NCI-H2081 treated with DMSO at 0.1 percent for 48 hours (cell line): ENCODE results near the gene ABCA8.
"Not testable (repeated sequence)": the region's sequence is repeated elsewhere in the genome, so short reads cannot be mapped to it uniquely, and the experiment has no call there.

Experiments
- DNase-seq: peaks from one replicate; lab custom pipeline; 2025; lab: John Stamatoyannopoulos, UW

The ABCA8 gene, protein sequence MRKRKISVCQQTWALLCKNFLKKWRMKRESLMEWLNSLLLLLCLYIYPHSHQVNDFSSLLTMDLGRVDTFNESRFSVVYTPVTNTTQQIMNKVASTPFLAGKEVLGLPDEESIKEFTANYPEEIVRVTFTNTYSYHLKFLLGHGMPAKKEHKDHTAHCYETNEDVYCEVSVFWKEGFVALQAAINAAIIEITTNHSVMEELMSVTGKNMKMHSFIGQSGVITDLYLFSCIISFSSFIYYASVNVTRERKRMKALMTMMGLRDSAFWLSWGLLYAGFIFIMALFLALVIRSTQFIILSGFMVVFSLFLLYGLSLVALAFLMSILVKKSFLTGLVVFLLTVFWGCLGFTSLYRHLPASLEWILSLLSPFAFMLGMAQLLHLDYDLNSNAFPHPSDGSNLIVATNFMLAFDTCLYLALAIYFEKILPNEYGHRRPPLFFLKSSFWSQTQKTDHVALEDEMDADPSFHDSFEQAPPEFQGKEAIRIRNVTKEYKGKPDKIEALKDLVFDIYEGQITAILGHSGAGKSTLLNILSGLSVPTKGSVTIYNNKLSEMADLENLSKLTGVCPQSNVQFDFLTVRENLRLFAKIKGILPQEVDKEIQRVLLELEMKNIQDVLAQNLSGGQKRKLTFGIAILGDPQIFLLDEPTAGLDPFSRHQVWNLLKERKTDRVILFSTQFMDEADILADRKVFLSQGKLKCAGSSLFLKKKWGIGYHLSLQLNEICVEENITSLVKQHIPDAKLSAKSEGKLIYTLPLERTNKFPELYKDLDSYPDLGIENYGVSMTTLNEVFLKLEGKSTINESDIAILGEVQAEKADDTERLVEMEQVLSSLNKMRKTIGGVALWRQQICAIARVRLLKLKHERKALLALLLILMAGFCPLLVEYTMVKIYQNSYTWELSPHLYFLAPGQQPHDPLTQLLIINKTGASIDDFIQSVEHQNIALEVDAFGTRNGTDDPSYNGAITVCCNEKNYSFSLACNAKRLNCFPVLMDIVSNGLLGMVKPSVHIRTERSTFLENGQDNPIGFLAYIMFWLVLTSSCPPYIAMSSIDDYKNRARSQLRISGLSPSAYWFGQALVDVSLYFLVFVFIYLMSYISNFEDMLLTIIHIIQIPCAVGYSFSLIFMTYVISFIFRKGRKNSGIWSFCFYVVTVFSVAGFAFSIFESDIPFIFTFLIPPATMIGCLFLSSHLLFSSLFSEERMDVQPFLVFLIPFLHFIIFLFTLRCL (N-terminal part only)

DNA sequence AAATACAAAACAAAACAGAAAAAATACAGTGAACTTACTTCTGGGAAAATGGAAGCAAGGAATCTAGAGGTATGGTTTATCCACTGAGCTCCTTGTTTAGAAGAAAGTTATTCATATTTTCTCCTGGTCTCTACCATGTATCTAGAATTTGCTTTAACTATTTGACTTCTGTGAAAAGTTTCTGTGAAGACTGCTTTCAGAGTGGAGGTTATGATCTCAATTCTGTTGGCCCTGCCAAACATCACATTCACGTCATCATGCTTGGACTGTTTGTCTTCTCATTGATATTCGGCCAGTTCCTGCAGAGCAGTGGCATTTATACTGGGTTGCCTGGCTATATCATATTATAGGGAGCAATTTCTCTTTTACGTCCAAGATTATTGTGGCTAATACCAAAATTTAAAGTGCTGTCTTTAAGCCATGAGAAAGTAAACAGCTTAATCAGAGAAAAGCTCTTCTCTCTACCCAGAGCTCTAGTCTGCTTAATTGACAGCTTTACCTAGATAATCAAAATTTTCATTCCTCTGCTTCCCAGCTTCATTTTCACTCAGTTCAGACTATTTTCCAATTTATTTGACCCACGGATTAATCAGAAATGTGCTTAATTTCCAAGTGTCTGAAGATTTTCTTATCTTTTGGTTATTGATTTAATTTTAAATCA is at the start of gene ABCA8:
Gene ABCA8, minus strand, starts transcription at position 212 of the 661 bp plus-strand sequence. CDS start 13,358 bp downstream, outside the sequence.
- no peak for DNase-seq

DNA sequence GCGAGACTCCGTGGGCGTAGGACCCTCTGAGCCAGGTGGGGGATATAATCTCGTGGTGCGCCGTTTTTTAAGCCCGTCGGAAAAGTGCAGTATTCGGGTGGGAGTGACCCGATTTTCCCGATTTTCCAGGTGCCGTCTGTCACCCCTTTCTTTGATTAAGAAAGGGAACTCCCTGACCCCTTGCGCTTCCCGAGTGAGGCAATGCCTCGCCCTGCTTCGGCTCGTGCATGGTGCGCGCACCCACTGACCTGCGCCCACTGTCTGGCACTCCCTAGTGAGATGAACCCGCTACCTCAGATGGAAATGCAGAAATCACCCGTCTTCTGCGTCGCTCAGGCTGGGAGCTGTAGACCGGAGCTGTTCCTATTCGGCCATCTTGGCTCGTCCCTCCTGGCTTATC is 49.6 kb upstream of the ABCA8 start:
- not testable (repeated sequence) for DNase-seq

DNA sequence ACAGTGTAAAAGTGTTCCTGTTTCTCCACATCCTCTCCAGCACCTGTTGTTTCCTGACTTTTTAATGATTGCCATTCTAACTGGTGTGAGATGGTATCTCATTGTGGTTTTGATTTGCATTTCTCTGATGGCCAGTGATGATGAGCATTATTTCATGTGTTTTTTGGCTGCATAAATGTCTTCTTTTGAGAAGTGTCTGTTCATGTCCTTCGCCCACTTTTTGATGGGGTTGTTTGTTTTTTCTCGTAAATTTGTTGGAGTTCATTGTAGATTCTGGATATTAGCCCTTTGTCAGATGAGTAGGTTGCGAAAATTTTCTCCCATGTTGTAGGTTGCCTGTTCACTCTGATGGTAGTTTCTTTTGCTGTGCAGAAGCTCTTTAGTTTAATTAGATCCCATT is 44.6 kb upstream of the ABCA8 start:
- DNase-seq: not testable (repeated sequence)

DNA sequence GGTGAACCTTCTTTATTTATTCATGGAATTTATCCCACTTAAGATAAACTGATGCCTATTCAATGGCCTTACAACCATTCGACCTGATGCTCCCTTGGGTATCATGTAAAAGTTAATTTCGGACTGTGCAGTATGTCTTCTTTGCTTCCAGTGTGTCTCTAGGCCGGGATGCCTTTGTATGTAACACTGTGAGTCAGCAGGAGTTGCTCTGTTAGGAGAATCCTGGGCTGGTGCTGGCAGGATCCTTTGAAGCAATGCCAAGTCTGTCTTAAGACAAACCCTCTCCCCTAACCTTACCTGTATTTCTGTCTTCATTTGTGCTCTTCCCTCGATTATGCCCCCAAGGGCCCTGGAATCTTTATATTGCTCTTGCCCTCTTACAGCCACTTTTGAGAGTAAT is 37.9 kb upstream of the ABCA8 start:
- no peak for DNase-seq

DNA sequence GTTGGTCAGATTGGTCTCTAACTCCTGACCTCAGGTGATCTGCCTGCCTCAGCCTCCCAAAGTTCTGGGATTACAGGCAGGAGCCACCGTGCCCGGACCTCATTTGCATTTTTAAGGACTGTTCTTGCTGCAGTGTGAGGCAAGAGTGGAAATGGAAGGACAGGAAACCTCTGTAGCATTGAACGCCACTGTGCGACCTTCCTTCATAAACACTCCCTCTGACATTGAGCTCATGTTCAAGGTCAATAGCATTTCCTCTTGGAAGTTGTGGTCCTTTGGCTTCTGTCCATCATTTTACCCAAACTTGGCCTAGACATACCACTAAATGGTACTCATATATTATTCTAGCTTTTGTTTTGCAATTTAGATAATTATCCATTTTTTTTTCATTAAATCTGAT is 32.8 kb upstream of the ABCA8 start:
- DNase-seq: no peak

DNA sequence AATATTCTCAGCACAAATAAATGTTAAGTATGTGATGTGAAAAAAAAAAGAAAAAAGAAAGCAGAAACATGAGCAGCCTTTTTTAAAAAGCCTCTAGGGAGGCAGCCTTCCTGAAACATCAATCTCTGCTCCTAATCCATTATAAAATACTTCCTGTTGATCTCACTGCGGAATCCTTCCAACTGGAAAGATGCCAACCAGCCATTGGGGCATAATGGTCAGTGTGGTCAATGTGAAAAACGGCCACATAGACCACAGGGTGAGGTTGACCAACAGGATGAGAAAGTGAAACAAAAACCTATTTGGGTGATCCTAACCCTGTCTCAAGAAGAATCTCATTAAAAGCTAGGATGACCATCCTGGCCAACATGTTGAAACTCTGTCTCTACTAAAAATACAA is 26.1 kb upstream of the ABCA8 start:
- no peak for DNase-seq

DNA sequence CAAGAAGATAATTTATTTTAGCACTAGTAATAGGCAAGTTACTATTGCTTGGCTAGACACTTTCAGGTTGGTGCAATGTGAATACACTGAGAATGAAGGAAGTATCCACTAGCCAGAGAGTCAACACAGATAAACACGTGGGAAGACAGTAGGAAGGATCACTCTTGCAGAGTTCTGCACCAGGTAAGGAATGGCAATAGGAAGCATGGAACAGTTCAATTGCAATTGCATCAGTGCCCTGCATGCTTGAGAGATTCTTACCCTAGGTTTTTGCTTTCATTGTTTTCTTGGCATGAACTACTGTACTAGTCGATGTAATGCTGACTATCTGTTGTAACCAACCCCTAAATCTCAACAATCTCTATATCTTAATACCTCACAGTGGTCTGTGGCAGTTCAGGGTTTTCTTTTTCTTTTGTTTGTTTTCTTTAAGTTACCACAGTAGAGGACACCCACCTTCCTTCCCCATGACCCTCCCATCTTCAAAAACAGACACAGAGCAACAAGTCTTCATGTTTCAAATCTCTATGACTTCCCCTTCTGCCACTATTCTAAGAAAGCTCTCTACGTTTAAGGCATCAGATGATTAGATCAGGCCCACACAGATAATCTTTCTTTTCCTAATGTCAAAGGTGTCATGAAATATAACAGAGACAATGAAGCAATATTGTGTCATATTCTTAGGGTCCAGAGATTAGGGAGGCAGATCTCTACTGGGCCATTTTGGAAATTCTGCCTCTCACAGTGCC is 18.1 kb upstream of the ABCA8 start:
- DNase-seq: no peak

DNA sequence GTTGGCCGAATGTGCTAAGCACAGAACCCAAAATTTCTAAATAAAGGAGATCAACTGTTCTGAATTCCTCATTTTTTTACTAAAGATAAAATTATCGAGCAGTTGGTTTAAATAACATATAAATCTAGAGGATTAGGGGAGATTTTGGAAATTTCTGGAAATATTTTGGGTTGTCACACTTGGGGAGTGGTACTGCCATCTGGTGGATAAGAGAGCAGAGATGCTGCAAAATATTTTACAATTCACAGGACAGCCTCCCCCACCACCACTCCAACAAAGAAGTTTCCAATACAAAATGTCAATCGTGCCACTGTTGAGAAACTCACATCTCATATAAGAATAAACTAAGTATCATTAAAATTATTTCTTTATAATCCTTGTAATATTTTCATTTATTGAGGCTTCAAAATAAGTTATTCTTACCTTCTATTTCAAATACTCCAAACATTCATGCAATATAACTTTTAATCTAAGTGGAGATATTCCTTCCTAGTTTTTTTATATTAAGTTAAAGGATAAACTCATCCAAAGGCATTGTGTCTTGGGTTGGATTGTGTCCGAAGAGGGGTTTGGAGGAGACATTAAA is 17.0 kb upstream of the ABCA8 start:
- no peak for DNase-seq

DNA sequence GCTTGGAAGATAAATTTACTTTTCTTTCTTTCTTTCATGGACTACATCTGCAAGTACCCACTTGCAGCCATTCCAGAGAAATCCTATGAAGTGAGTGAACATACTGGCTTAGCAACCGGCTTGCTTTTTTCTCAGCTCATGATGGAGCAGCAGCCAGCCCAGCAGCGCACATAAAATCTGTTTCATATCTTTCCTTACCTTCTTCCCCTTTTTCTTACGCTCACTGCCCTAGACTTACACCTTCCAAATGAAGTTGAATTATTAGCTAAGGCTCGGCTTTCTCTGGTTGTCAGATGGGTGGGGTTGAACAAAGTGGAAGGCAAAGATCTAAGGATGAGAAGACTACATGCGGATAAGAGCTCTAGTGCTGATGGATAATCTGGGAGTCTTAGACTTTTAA is 13.9 kb upstream of the ABCA8 start:
- DNase-seq: no peak

DNA sequence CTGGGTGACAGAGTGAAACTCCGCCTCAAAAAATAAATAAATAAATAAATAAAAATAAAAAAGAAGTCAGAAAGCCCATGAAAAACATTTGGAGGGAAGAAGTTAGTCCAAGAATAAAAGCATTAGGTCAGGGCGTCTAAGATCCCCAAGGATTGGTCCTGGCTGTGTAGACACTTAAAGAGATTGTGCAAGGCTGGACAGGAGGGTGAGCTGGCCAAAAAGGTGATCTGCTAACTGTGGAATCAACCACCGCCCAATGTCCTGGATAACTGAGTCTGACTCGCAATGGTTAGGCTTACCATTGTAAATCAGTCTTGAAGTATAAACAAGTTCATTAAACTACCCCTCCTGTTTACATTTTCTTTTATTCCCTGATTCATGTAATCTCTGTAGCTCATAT is 8.8 kb upstream of the ABCA8 start:
- no peak for DNase-seq

DNA sequence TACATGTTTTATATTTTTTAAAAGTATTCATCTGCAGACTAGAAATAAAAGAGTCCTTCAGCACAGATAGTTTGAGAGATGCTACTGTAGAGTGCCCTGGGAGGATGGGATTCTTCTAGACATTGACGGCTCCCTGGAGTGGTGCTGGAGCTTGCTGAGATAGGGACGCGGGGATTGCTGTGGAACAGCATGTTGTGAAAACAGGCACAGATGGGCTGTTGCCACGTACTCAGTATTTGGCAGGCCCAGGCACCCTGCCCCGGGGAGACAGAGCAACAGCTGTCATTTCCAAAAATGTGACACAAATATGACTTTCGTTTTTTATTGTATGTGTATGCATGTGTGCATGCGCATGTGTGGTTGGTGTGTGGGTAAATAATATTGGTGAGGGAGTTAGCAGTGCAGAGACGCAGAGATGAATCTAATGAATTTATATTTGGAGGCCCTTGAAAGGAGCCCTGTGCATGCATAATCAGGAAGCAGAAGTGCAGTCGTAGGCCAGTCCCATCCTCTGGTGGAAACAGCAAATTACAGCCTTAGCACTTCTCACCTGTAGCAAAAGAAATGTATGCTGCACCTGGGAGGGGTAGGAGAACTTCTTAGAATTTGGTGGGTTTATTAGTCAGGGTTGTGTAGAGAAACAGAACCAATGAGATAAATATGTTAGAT is 6.2 kb upstream of the ABCA8 start:
- no peak for DNase-seq

DNA sequence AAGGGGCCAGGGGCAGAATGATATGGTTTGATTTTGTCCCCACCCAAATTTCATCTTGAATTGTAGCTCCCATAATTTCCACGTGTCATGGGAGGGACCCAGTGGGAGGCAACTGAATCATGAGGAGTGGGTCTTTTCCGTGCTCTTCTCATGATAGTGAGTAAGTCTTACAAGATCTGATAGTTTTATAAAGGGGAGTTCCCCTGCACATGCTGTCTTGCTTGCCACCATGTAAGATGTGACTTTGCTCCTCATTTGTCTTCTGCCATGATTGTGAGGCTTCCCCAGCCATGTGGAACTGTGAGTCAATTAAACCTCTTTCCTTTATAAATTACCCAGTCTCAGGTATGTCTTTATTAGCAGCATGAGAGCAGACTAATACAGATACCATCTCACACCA is 3.9 kb upstream of the ABCA8 start:
- not testable (repeated sequence) for DNase-seq

DNA sequence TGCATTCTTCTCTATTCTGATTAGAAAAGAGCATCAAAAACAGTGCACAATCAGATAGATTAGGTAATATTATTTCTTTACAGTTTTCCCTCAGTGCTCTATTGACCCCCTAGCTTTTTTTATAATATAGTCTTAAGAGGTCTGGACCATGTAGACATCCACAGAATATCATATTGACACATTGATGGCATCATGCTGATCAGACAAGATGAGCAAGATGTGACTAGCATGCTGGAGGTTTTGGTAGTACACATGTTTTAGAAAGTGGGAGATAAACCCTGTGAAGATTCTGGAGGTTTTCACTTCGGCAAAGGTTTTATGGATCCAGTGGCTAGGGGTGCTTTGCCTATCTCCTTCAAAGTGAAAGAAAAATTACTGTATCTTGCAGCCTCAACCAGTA is 2.8 kb upstream of the ABCA8 start:
- DNase-seq: no peak

DNA sequence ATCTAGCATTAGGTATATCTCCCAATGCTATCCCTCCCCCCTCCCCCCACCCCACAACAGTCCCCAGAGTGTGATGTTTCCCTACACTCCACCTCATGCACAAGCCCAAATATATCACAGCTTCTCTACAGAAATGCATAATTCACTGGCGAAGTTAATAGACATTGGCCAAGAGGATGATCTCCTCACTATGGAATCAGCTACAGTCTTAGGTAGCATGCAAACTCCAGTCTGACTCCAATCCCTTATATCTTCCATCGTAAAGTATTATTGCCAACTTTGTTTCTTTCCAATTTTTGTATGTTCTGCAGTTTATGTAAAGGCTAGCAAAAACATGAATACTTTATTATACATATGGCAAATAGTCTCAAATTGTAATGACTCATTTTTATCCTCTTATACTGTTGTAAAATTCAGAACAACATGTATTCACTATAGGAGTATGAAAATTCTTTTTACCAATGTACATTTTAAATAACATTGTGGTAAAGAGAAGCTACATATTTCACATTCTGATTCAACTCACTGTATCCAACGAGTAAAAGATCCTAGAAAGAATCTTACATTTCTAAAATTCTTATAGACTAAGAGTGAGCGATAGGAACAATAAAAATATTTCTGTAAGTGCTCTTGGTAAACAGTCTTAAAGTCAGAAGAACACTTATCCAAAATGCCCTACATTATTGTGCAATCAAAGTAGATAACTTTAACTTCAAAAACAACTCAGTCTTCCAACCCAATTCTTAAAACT is 871 bp downstream of the ABCA8 start:
- no peak for DNase-seq

DNA sequence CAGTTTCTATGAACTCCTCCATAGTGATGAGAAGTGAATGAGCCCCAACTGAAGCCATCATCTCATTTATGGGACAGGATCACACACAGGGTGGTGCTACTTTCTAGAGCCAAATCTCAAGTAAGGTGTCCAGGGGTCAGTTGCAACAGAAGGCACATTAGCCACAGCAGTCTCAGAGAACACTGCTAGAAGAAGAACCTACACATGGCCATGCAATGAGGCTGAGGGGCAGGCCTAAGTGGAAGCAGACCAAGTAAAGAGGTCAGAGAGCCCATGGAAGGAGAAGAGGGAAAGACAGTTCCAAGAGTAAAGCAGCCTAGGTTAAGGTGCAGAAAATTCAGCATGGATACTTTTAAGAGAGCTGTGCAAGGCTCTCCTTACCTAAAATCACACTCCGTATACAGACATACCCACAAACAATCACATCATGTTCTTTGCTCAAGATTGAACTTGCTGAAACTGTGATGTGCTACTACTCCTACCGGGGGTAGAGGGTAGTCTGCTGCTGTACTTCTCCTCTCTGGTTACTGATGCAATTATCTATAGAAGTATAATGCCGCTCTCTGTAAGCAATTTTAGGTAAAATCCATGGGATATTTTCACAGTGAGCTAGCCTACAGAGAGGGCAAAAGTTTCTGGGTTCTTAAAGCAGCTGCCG is 1.7 kb downstream of the ABCA8 start:
- DNase-seq: no peak

DNA sequence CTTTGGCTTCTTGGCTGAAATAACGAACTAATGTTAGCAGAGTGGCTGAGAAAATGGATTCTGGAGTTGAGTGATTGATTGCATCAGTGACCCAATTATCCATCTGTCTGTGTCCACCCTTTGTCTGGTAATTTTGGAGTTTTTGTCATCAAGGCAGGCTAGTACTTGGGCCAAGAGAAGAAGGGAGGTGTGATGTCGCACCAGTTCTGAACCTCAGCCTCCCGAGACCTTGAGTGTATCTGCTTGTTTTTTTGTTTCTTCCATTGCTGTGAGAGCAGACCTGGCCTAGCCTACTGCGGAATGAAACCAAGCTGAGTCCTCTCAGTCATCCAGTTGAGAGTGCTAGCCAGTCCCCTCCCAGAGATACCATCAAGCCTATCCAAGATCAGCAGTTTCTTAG is 4.5 kb downstream of the ABCA8 start:
- DNase-seq: no peak

DNA sequence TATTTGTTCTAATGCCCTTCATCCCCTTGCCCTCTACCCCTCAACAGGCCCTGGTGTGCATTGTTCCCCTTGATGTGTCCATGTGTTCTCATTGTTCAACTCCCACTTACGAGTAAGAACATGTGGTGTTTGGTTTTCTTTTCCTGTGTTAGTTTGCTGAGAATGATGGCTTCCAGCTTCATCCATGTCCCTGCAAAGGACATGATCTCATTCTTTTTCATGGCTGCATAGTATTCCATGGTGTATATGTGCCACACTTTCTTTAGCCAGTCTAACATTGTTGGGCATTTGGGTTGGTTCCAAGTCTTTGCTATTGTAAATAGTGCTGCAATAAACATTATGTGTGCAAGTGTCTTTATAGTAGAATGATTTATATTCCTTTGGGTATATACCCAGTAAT is 7.3 kb downstream of the ABCA8 start:
- not testable (repeated sequence) for DNase-seq

DNA sequence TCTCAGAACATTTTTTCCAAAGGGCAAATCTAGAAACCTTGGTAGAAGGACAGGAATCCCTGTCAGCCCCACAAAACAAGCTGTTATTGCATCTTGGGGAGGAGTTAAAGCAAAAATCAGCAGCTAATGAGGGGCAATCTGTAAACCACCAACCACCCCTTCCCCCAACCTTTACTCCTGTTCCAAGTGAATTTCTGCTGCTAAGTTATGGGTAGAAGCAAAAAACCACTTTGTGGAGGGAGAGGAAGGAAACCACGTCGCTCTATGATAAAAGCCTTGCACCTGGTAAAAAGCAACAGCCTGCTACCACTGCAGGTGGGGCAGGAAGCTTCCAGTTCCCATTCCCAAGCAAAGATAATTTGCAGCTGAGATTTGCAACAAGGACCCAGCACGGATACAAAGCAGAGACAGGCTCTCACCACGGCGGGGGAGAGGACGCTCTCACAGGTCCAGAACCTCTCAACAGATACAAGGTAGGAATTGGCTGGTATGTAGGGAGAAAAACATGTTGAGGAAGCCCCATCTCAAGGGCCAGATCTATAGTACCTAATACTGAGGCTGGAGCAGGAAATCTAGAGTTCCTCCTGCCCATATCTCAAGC is 10.7 kb downstream of the ABCA8 start:
- DNase-seq: no peak

DNA sequence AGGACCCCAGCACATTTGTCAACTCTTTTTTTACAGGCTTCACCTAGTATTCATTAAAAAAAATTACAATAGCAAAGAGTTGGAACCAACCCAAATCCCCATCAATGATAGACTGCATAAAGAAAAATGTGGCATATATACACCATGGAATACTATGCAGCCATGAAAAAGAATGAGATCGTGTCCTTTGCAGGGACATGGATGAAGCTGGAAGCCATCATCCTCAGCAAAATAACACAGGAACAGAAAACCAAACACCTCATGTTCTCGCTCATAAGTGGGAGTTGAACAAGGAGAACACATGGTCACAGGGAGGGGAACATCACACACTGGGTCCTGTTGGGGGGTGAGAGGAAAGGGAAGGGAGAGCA is 11.4 kb downstream of the ABCA8 start:
- not testable (repeated sequence) for DNase-seq
